ENCODE results near the gene CSGALNACT2.

The CSGALNACT2 gene

DNA sequence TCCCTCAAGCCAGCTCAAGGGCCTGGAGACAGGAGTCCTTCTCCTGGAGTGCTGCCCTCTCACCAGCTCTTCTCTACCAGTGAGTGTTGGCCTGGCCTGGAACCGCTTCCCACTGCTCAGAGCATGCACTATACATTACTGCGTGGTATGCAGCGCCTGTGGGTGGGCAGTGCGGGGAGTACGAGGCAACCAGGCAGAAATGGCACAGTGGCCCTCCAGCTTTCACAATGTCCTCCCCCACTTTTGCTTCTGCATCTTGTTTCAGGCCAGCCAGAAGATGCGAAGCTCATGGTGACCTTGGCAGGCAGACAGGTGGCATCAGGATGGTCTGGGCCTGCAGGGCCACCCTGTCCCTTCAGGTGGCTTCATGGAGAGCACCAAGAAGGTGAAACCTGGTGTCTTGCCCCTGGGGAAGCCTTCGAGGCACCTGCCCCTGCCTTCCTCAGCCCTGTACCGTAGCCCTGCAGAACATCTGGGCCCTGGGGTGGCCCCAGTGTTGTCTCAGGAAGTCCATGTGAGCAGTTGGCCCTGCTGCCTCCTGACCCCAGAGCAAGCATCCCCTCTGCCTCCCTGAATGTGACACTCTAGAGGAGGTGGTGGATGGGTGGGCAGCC is 92.8 kb downstream of the CSGALNACT2 start:
- DNase-seq: no peak

- no peak for DNase-seq
Measured at GRCh38 chr10:43231523-43232078, 93.4 kb downstream of the CSGALNACT2 start.

DNA sequence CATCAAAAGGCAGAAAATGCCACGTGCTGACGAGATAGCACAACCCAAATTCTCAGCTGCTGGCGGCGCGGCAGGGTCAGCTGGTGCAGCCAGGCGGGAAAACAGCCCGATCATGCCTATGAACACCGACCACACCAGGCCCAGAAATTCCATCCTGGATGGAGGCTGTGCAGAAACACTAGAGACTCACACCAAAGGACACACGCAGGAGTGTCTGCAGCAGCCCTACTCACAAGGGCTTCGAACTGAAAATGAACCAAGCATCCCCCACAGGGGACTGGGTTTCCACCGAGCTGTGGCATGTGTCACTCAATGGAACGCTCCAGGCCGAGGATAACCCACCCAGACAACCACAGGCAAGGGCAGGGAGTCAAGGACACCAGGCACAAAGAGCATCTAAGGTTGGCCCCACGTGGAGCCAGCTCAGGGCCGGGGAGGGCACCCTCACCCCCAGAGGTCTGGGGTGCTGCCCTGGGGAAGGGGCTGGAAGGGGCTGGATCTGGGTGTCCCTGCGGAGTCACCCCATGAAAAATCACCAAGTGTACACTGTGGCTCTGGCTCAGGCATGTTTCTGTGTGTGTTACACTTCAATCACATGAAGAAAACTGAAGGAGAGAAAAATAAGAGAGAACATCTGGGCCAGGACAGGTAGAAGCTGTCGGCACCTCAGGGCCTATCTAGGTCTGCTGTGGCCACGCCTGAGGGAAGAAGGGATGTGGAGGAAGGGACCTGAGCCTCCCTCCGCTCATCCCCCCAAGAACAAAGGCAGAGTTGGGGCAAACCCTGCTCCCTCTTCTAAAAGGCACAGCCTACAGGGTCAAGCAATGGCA is 95.6 kb downstream of the CSGALNACT2 start:
- no peak for DNase-seq

GRCh38 chr10:43234471-43235041 is 96.3 kb downstream of the CSGALNACT2 start:
- DNase-seq: no peak

All from activated T-cell treated with anti-CD3 and anti-CD28 coated beads for 4 hours (primary cell).